ENCODE results near the gene SULF2.

- TF ChIP-seq, protein P1, sequence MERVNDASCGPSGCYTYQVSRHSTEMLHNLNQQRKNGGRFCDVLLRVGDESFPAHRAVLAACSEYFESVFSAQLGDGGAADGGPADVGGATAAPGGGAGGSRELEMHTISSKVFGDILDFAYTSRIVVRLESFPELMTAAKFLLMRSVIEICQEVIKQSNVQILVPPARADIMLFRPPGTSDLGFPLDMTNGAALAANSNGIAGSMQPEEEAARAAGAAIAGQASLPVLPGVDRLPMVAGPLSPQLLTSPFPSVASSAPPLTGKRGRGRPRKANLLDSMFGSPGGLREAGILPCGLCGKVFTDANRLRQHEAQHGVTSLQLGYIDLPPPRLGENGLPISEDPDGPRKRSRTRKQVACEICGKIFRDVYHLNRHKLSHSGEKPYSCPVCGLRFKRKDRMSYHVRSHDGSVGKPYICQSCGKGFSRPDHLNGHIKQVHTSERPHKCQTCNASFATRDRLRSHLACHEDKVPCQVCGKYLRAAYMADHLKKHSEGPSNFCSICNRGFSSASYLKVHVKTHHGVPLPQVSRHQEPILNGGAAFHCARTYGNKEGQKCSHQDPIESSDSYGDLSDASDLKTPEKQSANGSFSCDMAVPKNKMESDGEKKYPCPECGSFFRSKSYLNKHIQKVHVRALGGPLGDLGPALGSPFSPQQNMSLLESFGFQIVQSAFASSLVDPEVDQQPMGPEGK (CRISPR knock-in tag; IDR thresholded peaks at IDR 0.05; ENCODE audit: borderline replicate concordance): no peak
- no peak for TF ChIP-seq ZNF8 (CRISPR knock-in tag; IDR thresholded peaks at IDR 0.05)
- no peak for TF ChIP-seq ZFP3 (CRISPR knock-in tag; IDR thresholded peaks at IDR 0.05)
- TF ChIP-seq PPARA (CRISPR knock-in tag; IDR thresholded peaks at IDR 0.05; ENCODE audit: borderline replicate concordance): no peak
- TF ChIP-seq RARB (CRISPR knock-in tag; IDR thresholded peaks at IDR 0.05): no peak
- TF ChIP-seq ESRRG (CRISPR knock-in tag; IDR thresholded peaks at IDR 0.05): no peak
- no peak for TF ChIP-seq SNAI2 (CRISPR knock-in tag; IDR thresholded peaks at IDR 0.05)
- TF ChIP-seq ARNTL (CRISPR knock-in tag; IDR thresholded peaks at IDR 0.05; ENCODE audit: borderline replicate concordance, low read depth): no peak
- no peak for TF ChIP-seq ISL1 (CRISPR knock-in tag; IDR thresholded peaks at IDR 0.05)
- no peak for TF ChIP-seq ZNF565 (CRISPR knock-in tag; conservative IDR thresholded peaks at IDR 0.05; ENCODE audit: low read depth)
Observed at GRCh38 chr20:47661714-47662113, 123.6 kb downstream of the SULF2 start.
